PFSK-1 (cell line): ENCODE results near the gene THOP1.

Experiments
- FOXP2 ChIP-seq: optimal IDR thresholded peaks from 2 replicates; pipeline ENCODE3; 2011; ENCODE audit warnings: borderline replicate concordance, control low read depth, inconsistent platforms; ENCODE audit not compliant: insufficient read depth; ENCODE audit errors: extremely low read length, extremely low read depth
- POLR2AphosphoS5 ChIP-seq: IDR thresholded peaks from 2 replicates; pipeline ENCODE4 v1.6.1; 2012; ENCODE audit warnings: low read depth, mild to moderate bottlenecking, control low read depth, low read length, moderate library complexity
- REST ChIP-seq, 2 experiments: IDR thresholded peaks; 2 replicates each; pipeline versions ENCODE4 v1.6.1 to v1.8.0; 2011 to 2012; ENCODE audit warnings: low read depth in 2 of 2, low read length in 2 of 2, control low read depth in 1 of 2, inconsistent platforms in 1 of 2, mild to moderate bottlenecking in 1 of 2, moderate library complexity in 1 of 2; ENCODE audit not compliant: insufficient read depth in 1 of 2
- SIN3A ChIP-seq: IDR thresholded peaks from 2 replicates; pipeline ENCODE4 v1.6.1; 2012; ENCODE audit warnings: mild to moderate bottlenecking, low read length, moderate library complexity, borderline replicate concordance; ENCODE audit not compliant: insufficient read depth
- TAF1 ChIP-seq: IDR thresholded peaks from 2 replicates; pipeline ENCODE4 v1.6.1; 2012; ENCODE audit warnings: low read length, control low read depth, borderline replicate concordance; ENCODE audit not compliant: insufficient read depth

The THOP1 gene

GRCh38 chr19:2810141-2811091 lies 25.1 kb downstream of the THOP1 start:
- TF ChIP-seq TAF1 (no peak), REST (IDR thresholded peaks at IDR 0.05; ENCODE audit: insufficient read depth in 1 of 2, low read depth in 2 of 2, low read length in 2 of 2) (no peak), FOXP2 (no peak), POLR2AphosphoS5 (no peak), SIN3A (no peak)

- TF ChIP-seq SIN3A (no peak), FOXP2 (no peak), POLR2AphosphoS5 (no peak), REST (IDR thresholded peaks at IDR 0.05; ENCODE audit: insufficient read depth in 1 of 2, low read depth in 2 of 2, low read length in 2 of 2) (no peak), TAF1 (no peak)
Observed at GRCh38 chr19:2811221-2811722, 26.0 kb downstream of the THOP1 start.

- TF ChIP-seq FOXP2 (no peak), SIN3A (no peak), POLR2AphosphoS5 (no peak), TAF1 (no peak), REST (IDR thresholded peaks at IDR 0.05; ENCODE audit: insufficient read depth in 1 of 2, low read depth in 2 of 2, low read length in 2 of 2) (no peak)
Observed at GRCh38 chr19:2811735-2812413, 26.6 kb downstream of the THOP1 start.

- TF ChIP-seq POLR2AphosphoS5 = no peak
- no peak for TF ChIP-seq REST (IDR thresholded peaks at IDR 0.05; ENCODE audit: insufficient read depth in 1 of 2, low read depth in 2 of 2, low read length in 2 of 2)
Observed at GRCh38 chr19:2812414-2813234, 27.3 kb downstream of the THOP1 start.
